HG03565 (cell line): ENCODE measurements around the gene CES3.
"Not testable (repeated sequence)": the region's sequence is repeated elsewhere in the genome, so short reads cannot be mapped to it uniquely, and the experiment has no call there.

Experiments
- ATAC-seq: cut with Tn5 transposase; IDR thresholded peaks from one replicate; pipeline ENCODE4 v1.9.1; 2021; ENCODE audit warnings: mild to moderate bottlenecking, moderate library complexity; ENCODE audit not compliant: unreplicated experiment

CES3 gene

GRCh38 chr16:66964049-66964448 is 3.0 kb downstream of the CES3 start:
- no peak for ATAC-seq

DNA sequence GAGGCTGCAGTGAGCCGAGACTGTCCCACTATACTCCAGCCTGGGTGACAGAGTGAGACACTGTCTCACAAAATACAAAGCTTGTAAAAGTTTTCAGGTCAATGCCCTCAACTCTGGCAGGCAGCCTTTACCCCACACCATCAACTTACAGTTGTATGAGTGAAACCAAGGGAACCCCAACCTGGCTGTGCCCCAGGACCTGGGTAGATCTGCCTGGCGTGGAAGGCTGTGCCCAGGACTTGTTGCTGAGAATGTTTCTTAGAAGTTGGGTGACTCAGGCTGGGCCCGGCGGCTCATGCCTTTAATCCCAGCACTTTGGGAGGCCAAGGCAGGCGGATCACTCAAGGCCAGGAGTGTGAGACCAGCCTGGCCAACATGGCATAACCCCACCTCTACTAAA is 7.8 kb downstream of the CES3 start:
- no peak for ATAC-seq

DNA sequence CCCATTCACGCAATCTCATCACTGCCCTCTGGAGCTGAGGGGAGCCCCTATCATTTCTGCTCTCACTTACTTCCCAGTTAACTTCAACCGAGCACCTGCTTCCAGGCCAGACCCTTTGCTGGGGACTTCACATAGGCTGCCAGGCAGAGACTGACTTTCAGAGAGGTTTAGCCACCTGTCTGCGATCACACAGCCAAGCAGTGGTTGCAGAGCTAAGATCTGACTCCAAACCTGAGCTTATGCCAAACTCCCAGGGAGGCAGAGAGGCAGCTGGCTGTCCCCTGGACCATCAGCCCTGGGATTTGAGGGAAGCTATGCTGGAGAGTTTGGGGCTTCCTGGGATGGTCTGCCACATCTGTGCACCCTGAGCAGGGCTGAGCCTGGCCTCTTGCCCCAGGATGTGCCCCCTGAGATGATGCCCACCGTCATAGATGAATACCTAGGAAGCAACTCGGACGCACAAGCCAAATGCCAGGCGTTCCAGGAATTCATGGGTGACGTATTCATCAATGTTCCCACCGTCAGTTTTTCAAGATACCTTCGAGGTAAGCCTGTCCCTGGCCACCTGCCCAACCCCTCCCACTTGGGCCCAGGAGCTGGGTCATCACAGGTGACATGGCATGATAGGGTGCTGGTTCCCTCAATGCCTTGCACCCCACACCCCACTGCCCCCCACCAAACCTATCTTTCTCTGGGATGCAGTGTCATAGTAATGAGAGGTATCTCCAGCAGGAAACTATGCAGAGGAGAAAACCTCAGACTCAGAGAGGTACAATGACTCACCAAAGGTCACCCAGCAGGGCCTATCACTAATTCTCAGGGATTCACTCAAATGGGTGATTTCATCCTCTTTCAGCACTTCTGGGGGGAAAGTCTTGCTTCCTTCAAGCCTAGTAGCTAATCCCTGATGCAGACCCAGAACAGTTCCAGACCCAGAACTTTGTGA is 10.0 kb downstream of the CES3 start:
- no peak for ATAC-seq

GRCh38 chr16:66972983-66973382 is 11.9 kb downstream of the CES3 start:
- no peak for ATAC-seq

DNA sequence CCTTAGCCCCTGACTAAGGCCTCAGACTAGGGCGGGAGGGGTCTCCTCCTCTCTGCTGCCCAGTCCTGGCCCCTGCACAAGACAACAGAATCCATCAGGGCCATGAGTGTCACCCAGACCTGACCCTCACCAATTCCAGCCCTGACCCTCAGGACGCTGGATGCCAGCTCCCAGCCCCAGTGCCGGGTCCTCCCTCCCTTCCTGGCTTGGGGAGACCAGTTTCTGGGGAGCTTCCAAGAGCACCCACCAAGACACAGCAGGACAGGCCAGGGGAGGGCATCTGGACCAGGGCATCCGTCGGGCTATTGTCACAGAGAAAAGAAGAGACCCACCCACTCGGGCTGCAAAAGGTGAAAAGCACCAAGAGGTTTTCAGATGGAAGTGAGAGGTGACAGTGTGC is 12.7 kb downstream of the CES3 start:
- ATAC-seq, result no peak

DNA sequence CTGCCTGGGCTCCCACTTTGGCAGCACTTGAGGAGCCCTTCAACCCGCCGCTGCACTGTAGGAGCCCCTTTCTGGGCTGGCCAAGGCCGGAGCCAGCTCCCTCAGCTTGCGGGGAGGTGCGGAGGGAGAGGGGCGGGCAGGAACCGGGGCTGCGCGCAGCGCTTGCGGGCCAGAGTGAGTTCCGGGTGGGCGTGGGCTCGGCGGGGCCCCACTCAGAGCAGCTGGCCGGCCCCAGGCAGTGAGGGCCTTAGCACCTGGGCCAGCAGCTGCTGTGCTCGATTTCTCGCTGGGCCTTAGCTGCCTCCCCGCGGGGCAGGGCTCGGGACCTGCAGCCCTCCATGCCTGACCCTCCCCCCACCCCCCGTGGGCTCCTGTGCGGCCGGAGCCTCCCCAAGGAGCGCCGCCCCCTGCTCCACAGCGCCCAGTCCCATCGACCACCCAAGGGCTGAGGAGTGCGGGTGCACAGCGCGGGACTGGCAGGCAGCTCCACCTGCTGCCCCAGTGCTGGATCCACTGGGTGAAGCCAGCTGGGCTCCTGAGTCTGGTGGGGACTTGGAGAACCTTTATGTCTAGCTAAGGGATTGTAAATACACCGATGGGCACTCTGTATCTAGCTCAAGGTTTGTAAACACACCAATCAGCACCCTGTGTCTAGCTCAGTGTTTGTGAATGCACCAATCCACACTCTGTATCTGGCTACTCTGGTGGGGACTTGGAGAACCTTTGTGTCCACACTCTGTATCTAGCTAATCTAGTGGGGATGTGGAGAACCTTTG is 13.3 kb downstream of the CES3 start:
- not testable (repeated sequence) for ATAC-seq

GRCh38 chr16:66974932-66975246 is 13.8 kb downstream of the CES3 start:
- ATAC-seq, result not testable (repeated sequence)

GRCh38 chr16:66975302-66975893 is 14.3 kb downstream of the CES3 start:
- no peak for ATAC-seq

- no peak for ATAC-seq
Observed at GRCh38 chr16:66976746-66977145, 15.7 kb downstream of the CES3 start.

DNA sequence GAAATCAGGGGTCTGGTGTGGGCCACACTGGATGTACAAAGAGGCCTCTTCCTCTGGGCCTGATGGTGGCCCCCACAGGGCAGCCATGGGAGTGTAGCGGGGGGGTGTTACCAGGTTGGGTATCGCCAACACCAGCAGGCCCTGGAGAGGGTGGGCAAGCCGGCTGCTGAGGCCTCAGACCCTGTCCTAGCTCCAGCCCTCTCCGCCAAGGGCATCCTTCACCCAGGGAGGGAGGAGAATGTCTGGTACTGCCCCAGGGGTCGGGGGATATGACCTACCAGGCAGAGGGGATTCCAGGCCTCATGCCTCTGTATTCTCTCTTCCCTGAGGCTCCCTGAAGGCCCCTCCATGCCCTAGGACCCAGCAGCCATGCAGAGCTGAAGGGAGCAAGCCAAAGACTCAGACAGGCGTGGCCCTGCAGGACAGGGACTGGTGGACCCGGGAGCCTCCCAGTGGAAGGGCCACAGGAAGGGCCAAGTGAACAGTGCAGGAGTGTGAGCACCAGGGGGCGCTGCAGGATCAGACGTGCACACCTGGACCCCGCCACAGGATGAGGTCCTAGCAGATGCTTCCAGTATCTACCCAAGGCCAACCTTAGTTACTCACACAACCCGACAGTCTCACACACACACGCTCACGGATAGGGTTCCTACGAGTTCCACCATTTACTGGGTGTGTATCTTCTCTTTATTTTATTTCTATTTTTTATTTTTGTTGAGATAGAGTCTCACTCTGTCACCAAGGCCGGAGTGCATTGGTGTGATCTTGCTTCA is 16.5 kb downstream of the CES3 start:
- peak; percentile 59 for ATAC-seq

GRCh38 chr16:66979011-66979717 is 18.1 kb downstream of the CES3 start:
- ATAC-seq, result no peak

DNA sequence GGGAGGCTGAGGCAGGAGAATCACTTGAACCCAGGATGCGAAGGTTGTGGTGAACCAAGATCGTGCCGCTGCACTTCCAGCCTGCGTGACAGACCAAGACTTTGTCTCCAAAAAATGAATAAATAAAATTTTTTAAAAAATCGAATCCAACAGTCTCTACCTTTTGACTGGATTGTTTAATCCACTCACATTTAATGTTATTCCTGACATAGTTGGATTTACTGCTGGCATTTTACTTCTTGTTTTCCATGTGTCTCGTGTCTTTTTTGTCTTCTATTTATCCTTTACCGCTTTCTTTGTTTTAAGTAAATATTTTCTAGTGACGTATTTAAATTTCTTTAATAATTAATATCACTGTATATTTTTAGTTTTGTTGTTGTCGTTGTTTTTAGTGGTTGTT is 22.0 kb downstream of the CES3 start:
- ATAC-seq, result no peak

- ATAC-seq, result no peak
Observed at GRCh38 chr16:66984892-66985311, 23.8 kb downstream of the CES3 start.

GRCh38 chr16:66986559-66986958 is 25.5 kb downstream of the CES3 start:
- ATAC-seq, result no peak

GRCh38 chr16:66988197-66988788 is 27.2 kb downstream of the CES3 start, which contains the start of gene CES4A:
Gene CES4A, plus strand, starts transcription at chr16:66988589. Its CDS starts 184 bp downstream, at chr16:66988773.
- no peak for ATAC-seq

DNA sequence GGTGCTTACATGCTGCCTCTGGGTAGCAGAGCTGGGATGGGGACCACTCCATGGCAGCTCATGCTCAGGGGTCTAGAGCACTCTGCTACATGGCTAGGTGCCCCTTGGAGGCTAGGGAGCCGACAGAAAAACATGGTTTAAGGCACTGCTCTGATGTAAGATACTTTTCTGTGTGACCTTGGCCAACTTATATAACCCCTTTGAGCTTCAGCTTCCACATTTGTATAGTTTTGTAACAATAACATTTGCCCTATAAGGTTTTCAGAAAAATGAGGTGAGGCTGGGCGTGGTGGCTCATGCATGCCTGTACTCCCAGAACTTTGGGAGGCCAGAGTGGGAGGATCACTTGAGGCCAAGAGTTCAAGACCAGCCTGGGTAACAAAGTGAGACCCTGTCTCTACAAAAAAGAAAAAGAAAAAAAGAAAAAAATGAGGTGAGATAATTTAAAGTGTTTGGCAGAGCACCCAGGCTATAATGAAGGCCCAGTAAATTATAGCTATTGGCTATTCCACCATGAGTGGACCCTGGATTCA is 30.5 kb downstream of the CES3 start:
- ATAC-seq, result no peak

DNA sequence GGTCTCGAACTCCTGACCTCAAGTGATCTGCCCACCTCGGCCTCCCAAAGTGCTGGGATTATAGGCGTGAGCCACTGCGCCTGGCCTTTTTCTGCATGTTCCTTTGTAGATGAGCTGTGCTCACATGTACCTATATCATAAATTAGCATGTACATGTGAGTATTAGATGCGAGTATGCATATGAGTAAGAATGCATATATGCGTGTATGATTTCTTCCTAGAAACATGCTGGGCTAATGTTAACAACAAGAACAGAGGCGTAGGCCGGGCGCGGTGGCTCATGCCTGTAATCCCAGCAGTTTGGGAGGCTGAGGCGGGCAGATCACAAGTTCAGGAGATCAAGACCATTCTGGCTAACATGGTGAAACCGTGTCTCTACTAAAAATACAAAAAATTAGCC is 32.5 kb downstream of the CES3 start:
- ATAC-seq, result not testable (repeated sequence)

DNA sequence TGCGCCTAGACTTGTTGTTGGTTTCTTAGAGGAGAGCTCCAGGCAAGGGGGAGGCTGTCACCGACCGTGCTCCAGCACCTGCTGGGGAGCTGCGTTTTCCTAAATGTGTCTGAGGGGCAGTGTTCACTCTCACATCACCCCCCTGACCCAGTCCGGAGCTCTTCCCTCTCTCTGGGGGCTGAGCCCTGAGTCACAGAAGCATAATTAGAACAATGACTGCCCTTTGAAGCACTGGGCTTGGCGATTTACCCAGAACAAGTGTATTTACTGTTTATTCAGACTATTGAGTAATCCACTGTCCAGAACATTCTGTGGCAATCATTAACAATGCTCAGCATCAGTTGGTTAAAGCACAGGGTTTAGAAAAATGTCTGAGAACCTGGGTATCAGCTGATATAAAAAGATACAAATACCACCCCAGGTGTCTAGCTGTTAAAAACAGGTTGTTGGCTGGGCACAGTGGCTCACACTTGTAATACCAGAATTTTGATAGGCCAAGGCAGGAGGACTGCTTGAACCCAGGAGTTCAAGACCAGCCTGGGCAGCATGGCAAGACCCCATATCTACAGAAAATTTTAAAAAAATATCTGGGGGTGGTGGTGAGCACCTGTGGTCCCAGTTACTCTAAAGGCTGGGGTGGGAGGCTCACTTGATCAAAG is 35.4 kb downstream of the CES3 start:
- ATAC-seq, result no peak

DNA sequence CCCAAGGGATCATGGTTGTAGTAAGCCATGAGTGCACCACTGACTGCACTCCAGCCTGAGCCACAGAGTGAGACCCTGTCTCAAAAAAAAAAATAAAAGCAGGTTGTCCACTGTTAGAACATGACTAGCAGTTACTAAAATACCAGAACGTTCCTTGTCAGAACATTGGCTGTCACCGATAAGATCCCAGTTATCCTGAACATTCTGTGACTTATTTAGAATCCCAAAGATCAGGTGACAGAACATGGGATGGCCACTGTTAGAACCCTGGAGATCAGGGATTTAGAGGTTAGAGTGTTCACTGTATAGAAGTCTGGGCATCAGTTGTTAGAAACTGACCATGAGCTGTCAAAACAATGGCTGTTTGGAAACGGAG is 35.9 kb downstream of the CES3 start:
- ATAC-seq, result no peak
